Muscle layer of colon (tissue), 2 donors: Measurements from ENCODE around the gene CHN2.

ENCODE experiments used
- H3K27ac ChIP-seq: one replicate; pipeline ENCODE4 v1.7.0; 2013; ENCODE audit warnings: low read depth, mild to moderate bottlenecking, low read length, moderate library complexity
- H3K27me3 ChIP-seq, 2 donors: one replicate each; pipeline ENCODE4 v1.7.0; 2013; ENCODE audit warnings: low read length in 2 of 2, mild to moderate bottlenecking in 2 of 2; ENCODE audit not compliant: insufficient read depth in 2 of 2, control insufficient read depth in 1 of 2
- H3K36me3 ChIP-seq: one replicate; pipeline ENCODE4 v1.7.0; 2013; ENCODE audit warnings: mild to moderate bottlenecking, low read length; ENCODE audit not compliant: insufficient read depth
- H3K4me1 ChIP-seq: one replicate; pipeline ENCODE4 v1.7.0; 2013; ENCODE audit warnings: mild to moderate bottlenecking, low read length; ENCODE audit not compliant: insufficient read depth
- H3K4me3 ChIP-seq, 2 donors: one replicate each; pipeline ENCODE4 v1.7.0; 2013; ENCODE audit warnings: low read length in 2 of 2, low read depth in 1 of 2, mild to moderate bottlenecking in 1 of 2, moderate library complexity in 1 of 2
- H3K9ac ChIP-seq: one replicate; pipeline ENCODE4 v1.7.0; 2013; ENCODE audit warnings: low read length
- H3K9me3 ChIP-seq: one replicate; pipeline ENCODE4 v1.7.0; 2013; ENCODE audit warnings: mild to moderate bottlenecking, low read length
- donor health status: abdominal sarcoma.
- donor health status: Adenocarcinoma of cecum.

CHN2 gene

DNA sequence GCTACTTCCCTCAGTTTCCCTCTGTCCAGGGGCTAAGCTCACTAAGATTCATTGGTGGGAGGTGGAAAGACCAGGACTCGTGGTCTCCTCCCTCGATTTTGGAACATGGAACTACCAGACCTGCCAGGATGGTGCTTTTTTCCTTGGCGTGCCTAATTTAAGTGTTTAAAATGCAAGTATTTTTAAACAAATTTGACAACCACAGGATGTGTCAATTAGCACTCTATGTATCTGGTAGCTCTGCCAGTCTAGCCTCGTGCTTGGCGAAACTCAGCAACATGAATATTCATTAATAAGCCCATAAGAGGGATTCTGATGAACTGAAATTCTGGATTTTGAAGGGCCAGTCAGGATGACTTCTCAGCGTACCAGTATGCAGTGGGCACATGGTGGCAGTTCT lies 224.1 kb downstream of the CHN2 start:
- H3K27me3 ChIP-seq: no peaks in the 10 kb centered on the region
- H3K36me3 ChIP-seq: no peaks in the 10 kb centered on the region
- no peaks in the 10 kb centered on the region for H3K9me3 ChIP-seq
- H3K4me1 ChIP-seq: no peaks in the 10 kb centered on the region
- no peak overlapping the region for H3K9ac ChIP-seq
- no peak overlapping the region for H3K4me3 ChIP-seq
- H3K27ac ChIP-seq: no peak overlapping the region

DNA sequence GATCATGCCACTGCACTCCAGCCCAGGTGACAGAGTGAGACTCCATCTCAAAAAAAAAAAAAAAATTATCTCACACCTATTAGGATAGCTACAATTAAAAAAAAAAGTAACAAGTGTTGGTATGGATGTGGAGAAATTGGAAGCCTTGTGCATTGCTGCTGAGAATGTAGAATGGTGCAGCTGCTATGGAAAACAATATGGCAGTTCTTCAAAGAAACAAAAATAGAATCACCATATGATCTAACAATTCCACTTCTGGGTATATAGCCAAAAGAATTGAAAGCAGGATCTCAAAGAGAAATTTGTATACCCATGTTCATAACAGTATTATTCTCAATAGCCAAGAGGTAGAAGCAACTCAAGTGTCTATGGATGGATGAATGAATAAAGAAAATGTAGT lies 225.4 kb downstream of the CHN2 start:
- no peak overlapping the region for H3K4me3 ChIP-seq
- H3K27ac ChIP-seq: no peak overlapping the region
- H3K9me3 ChIP-seq: no peaks in the 10 kb centered on the region

GRCh38 chr7:29421010-29421956 lies 226.7 kb downstream of the CHN2 start:
- Histone ChIP-seq H3K4me1 (no peaks in the 10 kb centered on the region), H3K27ac (no peak overlapping the region), H3K4me3 (no peak overlapping the region), H3K27me3 (no peaks in the 10 kb centered on the region), H3K9me3 (no peaks in the 10 kb centered on the region), H3K9ac (no peak overlapping the region), H3K36me3 (no peaks in the 10 kb centered on the region)

More for the DNA sequence above, 225.4 kb downstream of the CHN2 start:
- H3K9ac ChIP-seq: no peak overlapping the region
- H3K27me3 ChIP-seq: no peaks in the 10 kb centered on the region
- H3K4me1 ChIP-seq: no peaks in the 10 kb centered on the region
- H3K36me3 ChIP-seq: no peaks in the 10 kb centered on the region

DNA sequence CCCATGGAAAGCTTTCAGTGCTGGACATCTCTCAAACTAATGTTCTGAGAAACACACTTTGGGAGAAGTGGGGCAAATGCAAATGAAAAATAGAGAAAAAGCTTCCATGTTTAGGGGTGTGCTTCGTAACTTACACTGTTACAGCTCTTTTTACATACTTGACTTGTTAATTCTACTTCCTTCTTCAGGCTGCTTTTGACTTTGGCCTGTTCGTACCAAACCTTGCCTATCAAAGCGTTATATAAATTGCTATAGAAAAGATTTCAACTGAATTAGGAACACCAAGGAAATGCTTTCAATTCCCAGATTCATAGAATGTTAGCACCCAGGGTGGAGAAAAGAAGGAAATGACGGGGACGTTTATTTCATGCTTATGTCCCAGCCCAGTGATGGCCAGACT lies 228.3 kb downstream of the CHN2 start:
- H3K27ac ChIP-seq: no peak overlapping the region
- no peak overlapping the region for H3K4me3 ChIP-seq
- H3K4me1 ChIP-seq: no peaks in the 10 kb centered on the region
- H3K9ac ChIP-seq: no peak overlapping the region
- H3K36me3 ChIP-seq: no peaks in the 10 kb centered on the region
- no peaks in the 10 kb centered on the region for H3K27me3 ChIP-seq
- no peaks in the 10 kb centered on the region for H3K9me3 ChIP-seq

DNA sequence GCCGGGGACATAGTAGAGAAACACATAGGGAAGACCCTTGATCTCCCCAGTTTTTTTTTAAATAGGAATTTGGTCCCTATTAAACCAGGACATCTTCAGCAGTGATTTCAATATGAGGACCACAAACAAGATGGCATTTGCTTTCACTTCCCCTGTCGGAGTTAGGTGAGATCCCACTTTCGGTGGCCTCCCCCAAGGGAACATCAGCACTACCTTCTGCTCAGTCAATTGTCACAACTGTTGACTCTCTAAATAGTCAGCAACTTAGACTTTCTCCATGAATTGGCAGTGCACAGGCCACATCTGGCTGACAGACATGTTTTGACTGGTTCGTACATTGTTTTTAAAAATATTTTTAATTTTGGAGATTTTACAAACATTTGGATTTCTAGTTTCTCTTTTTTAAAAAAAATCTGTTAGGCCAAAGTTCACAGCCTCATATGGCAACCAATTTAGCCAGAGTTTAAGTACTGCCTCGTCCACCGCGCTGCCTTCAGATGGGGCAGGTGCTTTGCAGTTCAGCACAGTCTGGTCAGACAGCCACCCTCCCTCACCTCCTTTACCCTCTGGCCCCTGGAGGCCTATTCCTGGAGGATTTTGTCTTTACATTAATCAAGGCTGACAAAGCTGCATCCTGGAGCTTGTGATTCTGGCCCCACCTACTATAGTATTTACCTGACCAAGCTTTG lies 229.9 kb downstream of the CHN2 start:
- Histone ChIP-seq H3K27ac (no peak overlapping the region), H3K36me3 (no peaks in the 10 kb centered on the region), H3K4me1 (no peaks in the 10 kb centered on the region), H3K4me3 (no peak overlapping the region), H3K9ac (no peak overlapping the region), H3K27me3 (no peaks in the 10 kb centered on the region), H3K9me3 (no peaks in the 10 kb centered on the region)

GRCh38 chr7:29424984-29425309 lies 230.4 kb downstream of the CHN2 start:
- no peak overlapping the region for H3K27ac ChIP-seq
- H3K9me3 ChIP-seq: no peaks in the 10 kb centered on the region
- H3K4me1 ChIP-seq: no peaks in the 10 kb centered on the region
- no peak overlapping the region for H3K9ac ChIP-seq
- H3K36me3 ChIP-seq: no peaks in the 10 kb centered on the region
- no peaks in the 10 kb centered on the region for H3K27me3 ChIP-seq
- no peak overlapping the region for H3K4me3 ChIP-seq

GRCh38 chr7:29426587-29426986 lies 232.0 kb downstream of the CHN2 start:
- Histone ChIP-seq H3K36me3 (no peaks in the 10 kb centered on the region), H3K4me1 (no peaks in the 10 kb centered on the region), H3K9me3 (no peaks in the 10 kb centered on the region), H3K27ac (no peak overlapping the region), H3K9ac (no peak overlapping the region), H3K27me3 (no peaks in the 10 kb centered on the region), H3K4me3 (no peak overlapping the region)

- H3K36me3 ChIP-seq: no peaks in the 10 kb centered on the region
Observed at GRCh38 chr7:29429401-29429800, 234.8 kb downstream of the CHN2 start.

GRCh38 chr7:29430279-29430949 lies 235.8 kb downstream of the CHN2 start:
- H3K9ac ChIP-seq: no peak overlapping the region
- no peaks in the 10 kb centered on the region for H3K4me1 ChIP-seq
- no peak overlapping the region for H3K4me3 ChIP-seq
- no peak overlapping the region for H3K27ac ChIP-seq
- H3K27me3 ChIP-seq: no peaks in the 10 kb centered on the region
- no peaks in the 10 kb centered on the region for H3K36me3 ChIP-seq
- no peaks in the 10 kb centered on the region for H3K9me3 ChIP-seq

More at GRCh38 chr7:29429401-29429800, 234.8 kb downstream of the CHN2 start:
- no peaks in the 10 kb centered on the region for H3K27me3 ChIP-seq
- no peak overlapping the region for H3K4me3 ChIP-seq
- H3K27ac ChIP-seq: no peak overlapping the region
- no peaks in the 10 kb centered on the region for H3K9me3 ChIP-seq
- no peaks in the 10 kb centered on the region for H3K4me1 ChIP-seq
- no peak overlapping the region for H3K9ac ChIP-seq

- Histone ChIP-seq H3K27ac (no peak overlapping the region), H3K4me3 (no peak overlapping the region), H3K4me1 (no peaks in the 10 kb centered on the region), H3K9ac (no peak overlapping the region), H3K36me3 (no peaks in the 10 kb centered on the region), H3K9me3 (no peaks in the 10 kb centered on the region), H3K27me3 (no peaks in the 10 kb centered on the region)
Observed at GRCh38 chr7:29431686-29432085, 237.1 kb downstream of the CHN2 start.

DNA sequence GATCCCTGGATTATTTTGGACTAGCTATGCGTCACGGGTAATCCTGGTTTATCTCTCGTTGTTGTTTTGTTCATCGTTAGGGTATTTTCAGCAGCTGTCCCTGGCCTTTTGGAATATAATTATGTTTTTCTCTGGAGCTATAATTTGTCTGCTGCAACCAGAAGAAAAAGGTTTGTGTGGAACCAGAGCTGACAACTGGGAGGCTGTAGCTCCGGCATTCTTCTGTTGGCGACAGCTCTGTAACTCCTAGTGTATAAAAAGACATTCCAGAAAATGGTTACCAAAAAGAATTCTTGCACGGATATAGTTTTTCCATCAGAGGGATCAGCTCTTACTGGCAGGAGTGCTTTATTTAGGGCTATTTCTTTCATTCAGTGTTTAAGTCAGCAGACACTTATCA lies 238.1 kb downstream of the CHN2 start:
- Histone ChIP-seq H3K9me3 (no peaks in the 10 kb centered on the region), H3K36me3 (no peaks in the 10 kb centered on the region), H3K4me1 (no peaks in the 10 kb centered on the region), H3K27me3 (no peaks in the 10 kb centered on the region), H3K27ac (no peak overlapping the region), H3K4me3 (no peak overlapping the region), H3K9ac (no peak overlapping the region)
